RWPE1 (cell line): Measurements from ENCODE around the gene COL6A1.

Experiments used
- CTCF ChIA-PET: fragments of 350-600 bp; sonication (Branson Sonifier 250); formaldehyde crosslinking; extraction: SDS; loops from one replicate; lab custom pipeline; 2021; lab: Yijun Ruan, JAX
- POLR2A ChIA-PET: fragments of 400-600 bp; formaldehyde crosslinking; extraction: SDS; loops from one replicate; lab custom pipeline; 2020; ENCODE audit warnings: antibody characterized with exemption; ENCODE audit not compliant: low non-redundant PET; lab: Yijun Ruan, JAX
- DNase-seq: peaks from one replicate; pipeline ENCODE4 v3.0.0; 2012; ENCODE audit warnings: low spot score
- H3K27ac ChIP-seq: fragments of 450-650 bp; 2 replicates; pipeline ENCODE4 v1.5.1; 2017
- TF ChIP-seq, protein P1 (sequence below): fragments of 450-650 bp; conservative IDR thresholded peaks from 2 replicates; pipeline ENCODE4 v1.5.1; 2017; ENCODE audit warnings: low read depth, mild to moderate bottlenecking

Gene COL6A1

DNA sequence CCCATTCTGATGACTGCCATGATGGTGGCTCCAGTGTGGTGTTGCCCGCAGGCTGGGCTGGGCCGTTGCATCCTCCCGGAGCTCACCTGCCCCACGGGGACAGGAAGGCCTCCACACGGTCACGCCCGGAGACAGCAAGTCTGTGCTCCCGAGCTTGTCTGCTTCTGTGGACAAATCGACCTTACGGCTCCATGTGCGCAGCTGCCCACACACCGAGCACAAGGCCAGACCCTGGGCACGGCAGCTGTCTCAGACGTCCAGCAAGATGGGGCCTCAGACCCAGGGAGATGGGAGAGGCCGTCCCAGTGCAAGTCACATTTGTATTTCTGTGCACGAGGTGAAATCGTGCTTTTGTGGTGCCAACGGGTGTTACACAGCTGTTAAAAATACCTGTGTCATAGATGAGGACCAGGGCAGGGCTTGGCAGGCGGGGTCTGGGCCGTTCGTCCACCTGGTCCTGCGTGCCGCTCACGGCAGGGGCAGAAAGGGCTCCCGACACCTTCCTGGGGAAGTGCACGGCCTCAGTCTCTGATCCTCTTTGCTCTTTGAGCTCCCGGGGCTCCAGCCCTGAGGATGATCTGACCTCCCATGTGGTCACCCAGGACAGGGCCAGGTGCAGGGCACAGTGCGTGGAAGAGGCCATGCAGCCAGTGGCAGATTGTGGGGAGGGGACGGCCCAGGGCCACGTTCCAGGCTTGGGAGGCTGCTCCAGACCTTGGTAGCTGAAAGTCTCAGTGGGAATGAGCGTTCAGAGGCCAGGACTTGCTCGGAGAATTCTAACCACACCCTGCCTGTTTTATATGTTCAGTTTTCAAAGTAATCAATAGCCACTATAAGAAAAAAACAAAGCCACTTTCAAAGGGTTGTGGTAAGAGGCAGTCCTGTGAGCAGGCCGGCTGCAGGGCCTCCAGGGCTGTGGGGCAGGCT, 13.5 kb downstream of the COL6A1 start:
- POLR2A ChIA-PET, result no interaction called here
- TF ChIP-seq, protein P1, sequence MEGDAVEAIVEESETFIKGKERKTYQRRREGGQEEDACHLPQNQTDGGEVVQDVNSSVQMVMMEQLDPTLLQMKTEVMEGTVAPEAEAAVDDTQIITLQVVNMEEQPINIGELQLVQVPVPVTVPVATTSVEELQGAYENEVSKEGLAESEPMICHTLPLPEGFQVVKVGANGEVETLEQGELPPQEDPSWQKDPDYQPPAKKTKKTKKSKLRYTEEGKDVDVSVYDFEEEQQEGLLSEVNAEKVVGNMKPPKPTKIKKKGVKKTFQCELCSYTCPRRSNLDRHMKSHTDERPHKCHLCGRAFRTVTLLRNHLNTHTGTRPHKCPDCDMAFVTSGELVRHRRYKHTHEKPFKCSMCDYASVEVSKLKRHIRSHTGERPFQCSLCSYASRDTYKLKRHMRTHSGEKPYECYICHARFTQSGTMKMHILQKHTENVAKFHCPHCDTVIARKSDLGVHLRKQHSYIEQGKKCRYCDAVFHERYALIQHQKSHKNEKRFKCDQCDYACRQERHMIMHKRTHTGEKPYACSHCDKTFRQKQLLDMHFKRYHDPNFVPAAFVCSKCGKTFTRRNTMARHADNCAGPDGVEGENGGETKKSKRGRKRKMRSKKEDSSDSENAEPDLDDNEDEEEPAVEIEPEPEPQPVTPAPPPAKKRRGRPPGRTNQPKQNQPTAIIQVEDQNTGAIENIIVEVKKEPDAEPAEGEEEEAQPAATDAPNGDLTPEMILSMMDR, result no peak
- no peak for DNase-seq
- CTCF ChIA-PET, result no interaction called here
- H3K27ac ChIP-seq, result peak overlapping the region; percentile 54

GRCh38 chr21:45995686-45996179, 14.2 kb downstream of the COL6A1 start:
- TF ChIP-seq, protein P1, result no peak
- POLR2A ChIA-PET, result no interaction called here
- CTCF ChIA-PET, result no interaction called here
- peak; percentile 53 for DNase-seq
- H3K27ac ChIP-seq, result peak overlapping the region; percentile 54

DNA sequence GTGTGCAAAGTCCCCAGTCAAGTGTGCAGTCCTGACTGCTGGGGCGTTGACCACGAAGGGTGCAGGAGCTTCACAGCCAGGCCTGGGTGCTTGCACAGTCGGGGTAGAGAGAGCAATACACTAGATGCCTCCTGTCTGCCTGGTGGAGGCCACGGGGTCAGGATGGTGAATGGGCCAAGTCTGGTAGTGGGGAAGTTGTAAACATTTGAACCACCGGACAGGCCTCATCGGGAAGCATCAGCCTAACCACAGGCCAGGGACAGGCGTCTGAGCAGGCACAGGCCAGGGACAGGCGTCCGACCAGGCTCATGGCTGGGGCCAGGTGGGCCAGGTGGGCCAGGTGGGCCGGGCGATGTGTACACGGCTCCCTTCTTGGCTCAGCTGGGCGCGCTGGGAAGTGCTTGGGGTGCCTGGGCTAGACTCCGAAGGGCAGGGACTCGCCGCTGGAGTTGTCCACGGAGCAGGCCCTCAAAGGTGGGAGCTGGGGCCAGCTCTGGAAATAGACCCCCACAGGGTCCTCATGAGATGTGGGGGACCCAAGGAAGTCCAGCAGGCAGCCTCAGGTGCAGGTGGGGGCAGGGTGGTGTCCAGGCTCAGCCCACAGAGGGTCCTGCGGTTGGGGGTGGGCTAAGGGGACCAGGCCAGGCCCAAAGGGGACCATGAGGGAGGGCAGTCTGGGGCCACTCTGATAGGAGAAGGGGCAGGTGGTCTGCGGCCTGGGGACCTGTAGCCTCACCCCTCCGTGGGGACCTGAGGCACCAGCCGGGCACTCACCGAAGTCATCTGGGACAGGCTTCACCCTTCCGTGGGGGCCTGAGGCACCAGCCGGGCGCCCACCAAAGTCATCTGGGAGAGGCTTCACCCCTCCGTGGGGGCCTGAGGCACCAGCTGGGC, 15.0 kb downstream of the COL6A1 start:
- POLR2A ChIA-PET, result no interaction called here
- CTCF ChIA-PET, result no interaction called here
- TF ChIP-seq, protein P1, result no peak
- DNase-seq, result no peak
- peak overlapping the region; percentile 54; the same call in 1 of the 2 replicates for H3K27ac ChIP-seq

- ChIA-PET POLR2A (no interaction called here), CTCF (no interaction called here)
These were observed 15.6 kb downstream of the COL6A1 start for GRCh38 chr21:45997205-45997494.

GRCh38 chr21:45997495-45998275, 16.1 kb downstream of the COL6A1 start:
- ChIA-PET CTCF (no interaction called here), POLR2A (no interaction called here)
- H3K27ac ChIP-seq, result no peak overlapping the region
- TF ChIP-seq, protein P1, result no peak
- DNase-seq, result no peak

More at GRCh38 chr21:45997205-45997494, 15.6 kb downstream of the COL6A1 start:
- TF ChIP-seq, protein P1, result no peak
- no peak overlapping the region for H3K27ac ChIP-seq
- DNase-seq, result no peak
